Smooth muscle cell (in vitro differentiated cells): Measurements from ENCODE around the gene PXN. TPM values are rescaled to one million over a fixed set of nuclear protein-coding genes. Genes with fewer than 3 reads are reported as not detected.

ENCODE experiments used
- DNase-seq: peaks from one replicate; lab custom pipeline; 2025; ENCODE audit not compliant: unreplicated experiment; lab: John Stamatoyannopoulos, UW
- H2AFZ ChIP-seq: fragments of 200-600 bp; sonication (generic); 2 replicates; pipeline ENCODE4 v1.6.0; 2016; ENCODE audit warnings: antibody characterized with exemption, low read depth, mild to moderate bottlenecking
- H3F3A ChIP-seq: fragments of 200-600 bp; sonication (generic); 2 replicates; pipeline ENCODE4 v1.6.0; 2017; ENCODE audit warnings: antibody characterized with exemption, low read depth
- H3K27ac ChIP-seq: fragments of 200-600 bp; sonication (generic); 2 replicates; pipeline ENCODE4 v1.5.1; 2016; ENCODE audit warnings: low read depth, mild to moderate bottlenecking
- H3K27me3 ChIP-seq: fragments of 200-600 bp; sonication (generic); 2 replicates; pipeline ENCODE4 v1.6.1; 2016; ENCODE audit warnings: low read depth, mild to moderate bottlenecking
- H3K36me3 ChIP-seq: fragments of 200-600 bp; sonication (generic); 2 replicates; pipeline ENCODE4 v1.5.1; 2016; ENCODE audit warnings: low read depth
- H3K4me1 ChIP-seq: fragments of 200-600 bp; sonication (generic); 2 replicates; pipeline ENCODE4 v1.5.1; 2016; ENCODE audit warnings: low read depth
- H3K4me2 ChIP-seq: fragments of 200-600 bp; sonication (generic); 2 replicates; pipeline ENCODE4 v1.6.0; 2016; ENCODE audit warnings: mild to moderate bottlenecking
- H3K4me3 ChIP-seq: fragments of 200-600 bp; sonication (generic); 2 replicates; pipeline ENCODE4 v1.5.1; 2016; ENCODE audit warnings: mild to moderate bottlenecking
- H3K79me2 ChIP-seq: fragments of 200-600 bp; sonication (generic); 2 replicates; pipeline ENCODE4 v1.6.0; 2016; ENCODE audit warnings: low read depth, mild to moderate bottlenecking
- H3K9ac ChIP-seq: fragments of 200-600 bp; sonication (generic); 2 replicates; pipeline ENCODE4 v1.6.0; 2016; ENCODE audit warnings: low read depth
- H3K9me3 ChIP-seq: fragments of 200-600 bp; sonication (generic); replicated peaks from 2 replicates; pipeline ENCODE4 v1.5.1; 2016; ENCODE audit warnings: low read depth
- H4K20me1 ChIP-seq: fragments of 200-600 bp; sonication (generic); 2 replicates; pipeline ENCODE4 v1.6.0; 2016; ENCODE audit warnings: low read depth
- WGBS: methylation state at CpG from one replicate; pipeline ENCODE4 v1.1.7; 2016; ENCODE audit warnings: low lambda C conversion rate; 5-methylcytosine and 5-hydroxymethylcytosine counted together
- polyA plus RNA-seq: library from polyadenylated mRNA; unstranded; fragments of >200 nt; fragmentation: Nextera tagmentation; extraction: Ambion mirVana; gene quantifications from 2 replicates; pipeline ENCODE4 v1.2.1, GENCODE V29; 2016
- total RNA-seq: library from RNA; depleted of rRNA; stranded (reverse); fragments of >200 nt; gene quantifications from 2 replicates; pipeline ENCODE4 v1.2.3, GENCODE V29; 2014
- TF ChIP-seq, protein P1 (sequence below): fragments of 200-600 bp; sonication (generic); IDR thresholded peaks from 2 replicates; pipeline ENCODE4 v1.5.1; 2017; ENCODE audit warnings: borderline replicate concordance, mild to moderate bottlenecking, antibody characterized with exemption; ENCODE audit not compliant: insufficient read depth, poor library complexity, severe bottlenecking

Gene PXN
- total and polyA plus RNA-seq, 2 experiments from 2014 or later: 17.2 to 27.0 TPM

DNA sequence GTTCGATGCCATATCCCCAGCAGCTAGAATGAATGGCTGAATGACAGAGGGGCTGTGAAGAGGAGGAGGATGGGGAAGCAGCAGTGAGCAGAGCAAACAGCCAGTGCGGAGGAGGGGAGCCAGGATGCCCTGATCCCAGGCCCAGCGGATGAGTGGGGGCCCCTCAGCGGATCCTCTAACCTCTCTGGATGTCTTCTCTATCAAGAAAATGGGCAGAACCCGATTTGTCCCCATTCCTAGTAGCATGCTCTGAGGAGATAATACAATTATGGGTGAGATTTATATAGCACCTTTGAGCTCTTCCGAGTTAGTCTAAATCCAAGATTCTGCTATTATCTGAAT lies 34.6 kb downstream of the PXN start:
- Histone ChIP-seq H3F3A (peaks cover 46% of the 10 kb centered on the region), H2AFZ (no peak overlapping the region)
- 3% methylated on average over 6 of the region's 6 CpGs for WGBS

DNA sequence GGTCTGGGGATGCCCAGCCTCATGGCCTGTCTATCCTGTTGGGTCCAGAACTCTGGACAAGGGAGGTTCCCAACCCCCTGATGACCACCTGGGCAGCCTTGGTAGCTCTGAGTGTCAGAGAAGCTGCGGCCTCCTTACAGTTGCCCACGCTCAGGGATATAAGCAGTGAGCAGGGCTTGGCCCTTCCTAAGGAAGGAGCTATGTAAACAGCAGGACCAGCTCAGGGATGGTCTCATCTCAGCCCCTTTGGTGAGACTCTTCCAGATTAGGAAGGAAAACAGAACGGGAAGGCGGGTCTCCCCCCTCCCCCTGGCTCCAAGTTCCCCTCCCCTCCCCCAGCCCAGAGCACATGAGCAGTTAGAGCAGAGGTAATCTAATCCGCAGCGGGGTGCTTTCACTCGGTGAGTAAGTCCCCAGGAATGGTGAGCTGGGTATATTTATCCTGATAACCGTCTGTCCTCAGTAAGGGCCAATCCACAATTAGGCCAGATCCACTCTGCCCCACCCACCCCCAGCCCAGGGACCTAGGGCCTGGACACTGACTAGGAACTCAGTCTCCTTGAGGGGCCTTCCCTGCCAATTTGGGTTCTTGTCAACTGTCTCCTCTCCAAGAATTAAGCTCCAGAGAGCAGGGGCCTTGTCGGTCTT lies 35.1 kb downstream of the PXN start:
- Histone ChIP-seq H3K27me3 (no peaks in the 10 kb centered on the region), H3K4me2 (peak overlapping the region; percentile 79), H3K9ac (peak overlapping the region; percentile 86), H3K4me3 (no peak overlapping the region), H3K79me2 (peaks cover 33% of the 10 kb centered on the region), H4K20me1 (peaks cover 47% of the 10 kb centered on the region), H3K36me3 (no peaks in the 10 kb centered on the region), H3K9me3 (no peaks in the 10 kb centered on the region), H3K27ac (peak overlapping the region; percentile 99), H3F3A (peaks cover 42% of the 10 kb centered on the region), H3K4me1 (peaks cover 67% of the 10 kb centered on the region), H2AFZ (no peak overlapping the region)
- TF ChIP-seq, protein P1, sequence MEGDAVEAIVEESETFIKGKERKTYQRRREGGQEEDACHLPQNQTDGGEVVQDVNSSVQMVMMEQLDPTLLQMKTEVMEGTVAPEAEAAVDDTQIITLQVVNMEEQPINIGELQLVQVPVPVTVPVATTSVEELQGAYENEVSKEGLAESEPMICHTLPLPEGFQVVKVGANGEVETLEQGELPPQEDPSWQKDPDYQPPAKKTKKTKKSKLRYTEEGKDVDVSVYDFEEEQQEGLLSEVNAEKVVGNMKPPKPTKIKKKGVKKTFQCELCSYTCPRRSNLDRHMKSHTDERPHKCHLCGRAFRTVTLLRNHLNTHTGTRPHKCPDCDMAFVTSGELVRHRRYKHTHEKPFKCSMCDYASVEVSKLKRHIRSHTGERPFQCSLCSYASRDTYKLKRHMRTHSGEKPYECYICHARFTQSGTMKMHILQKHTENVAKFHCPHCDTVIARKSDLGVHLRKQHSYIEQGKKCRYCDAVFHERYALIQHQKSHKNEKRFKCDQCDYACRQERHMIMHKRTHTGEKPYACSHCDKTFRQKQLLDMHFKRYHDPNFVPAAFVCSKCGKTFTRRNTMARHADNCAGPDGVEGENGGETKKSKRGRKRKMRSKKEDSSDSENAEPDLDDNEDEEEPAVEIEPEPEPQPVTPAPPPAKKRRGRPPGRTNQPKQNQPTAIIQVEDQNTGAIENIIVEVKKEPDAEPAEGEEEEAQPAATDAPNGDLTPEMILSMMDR: no peak
- peak; percentile 61 for DNase-seq
- 3% methylated on average over 9 of the region's 9 CpGs for WGBS

More for the DNA sequence above, 34.6 kb downstream of the PXN start:
- Histone ChIP-seq H3K36me3 (no peaks in the 10 kb centered on the region), H4K20me1 (peaks cover 47% of the 10 kb centered on the region), H3K27ac (peak overlapping the region; percentile 99), H3K4me2 (peak overlapping the region; percentile 79), H3K9ac (peak overlapping the region; percentile 86), H3K27me3 (no peaks in the 10 kb centered on the region), H3K79me2 (peaks cover 33% of the 10 kb centered on the region), H3K4me1 (peaks cover 68% of the 10 kb centered on the region), H3K9me3 (no peaks in the 10 kb centered on the region), H3K4me3 (no peak overlapping the region)
- TF ChIP-seq, protein P1: no peak
- no peak for DNase-seq

DNA sequence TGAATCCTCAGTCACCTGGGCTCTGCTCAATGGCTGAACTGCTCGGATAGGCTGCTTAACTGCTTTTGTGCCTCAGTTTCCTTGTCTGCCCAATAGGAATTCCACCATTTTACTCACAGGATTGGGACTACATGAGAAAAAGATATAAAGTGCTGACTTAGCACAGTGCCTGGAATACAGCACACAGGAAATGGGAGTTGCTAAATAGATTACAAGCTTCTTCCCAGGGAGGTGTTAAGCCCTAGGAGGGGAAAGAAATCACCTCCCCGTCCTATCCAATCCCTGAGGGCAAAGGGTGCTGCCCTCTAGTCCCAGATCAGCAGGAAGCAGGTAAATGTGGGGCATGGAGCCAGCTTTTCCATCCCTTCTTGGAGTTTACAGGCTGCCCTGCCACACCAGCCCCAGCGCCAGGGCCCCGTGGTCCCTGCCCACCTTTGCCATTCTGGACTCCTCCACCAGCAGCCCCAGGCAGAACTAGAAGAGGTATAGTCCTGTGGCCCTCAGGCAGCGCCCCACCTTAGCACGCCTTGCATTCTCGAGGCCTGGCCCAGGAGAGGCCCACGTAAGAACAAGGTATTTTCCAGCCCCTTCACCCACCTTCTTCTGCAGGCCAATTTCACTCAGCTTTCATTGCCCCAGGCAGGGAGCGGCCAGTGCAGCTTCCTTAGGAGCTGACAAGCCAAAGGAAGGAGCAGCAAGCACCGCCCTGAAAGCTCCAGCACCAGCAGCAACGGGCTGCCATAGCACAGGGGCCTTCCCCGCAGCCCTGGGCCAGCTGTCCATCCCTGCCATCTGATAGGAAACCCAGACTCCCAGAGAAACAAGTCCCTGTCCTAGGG lies 35.8 kb downstream of the PXN start:
- Histone ChIP-seq H3K4me1 (peaks cover 67% of the 10 kb centered on the region), H3K36me3 (no peaks in the 10 kb centered on the region), H3K27ac (peak overlapping the region; percentile 99), H3F3A (peaks cover 35% of the 10 kb centered on the region), H3K4me2 (peak overlapping the region; percentile 72), H3K79me2 (peaks cover 39% of the 10 kb centered on the region), H2AFZ (no peak overlapping the region), H4K20me1 (peaks cover 54% of the 10 kb centered on the region), H3K4me3 (peak overlapping the region; percentile 22), H3K9me3 (no peaks in the 10 kb centered on the region), H3K9ac (peak overlapping the region; percentile 57), H3K27me3 (no peaks in the 10 kb centered on the region)
- TF ChIP-seq, protein P1: no peak
- 25% methylated on average over 12 of the region's 12 CpGs for WGBS
- no peak for DNase-seq
